Osteocyte (in vitro differentiated cells): ENCODE results near the gene PCED1B. TPM values are rescaled to one million over a fixed set of nuclear protein-coding genes. Genes with fewer than 3 reads are reported as not detected.

Experiments
- DNase-seq: peaks from one replicate; pipeline ENCODE4 v3.0.0; 2021; ENCODE audit warnings: mixed read lengths; ENCODE audit not compliant: unreplicated experiment; ENCODE audit errors: extremely low spot score
- H3K27ac Mint-ChIP-seq: one replicate; pipeline ENCODE4 v1.8.0; 2021; ENCODE audit warnings: mild to moderate bottlenecking, mixed read lengths; ENCODE audit not compliant: unreplicated experiment
- H3K27me3 Mint-ChIP-seq: one replicate; pipeline ENCODE4 v1.8.0; 2021; ENCODE audit warnings: mixed read lengths; ENCODE audit not compliant: unreplicated experiment
- H3K36me3 Mint-ChIP-seq: one replicate; pipeline ENCODE4 v1.8.0; 2021; ENCODE audit warnings: mixed read lengths; ENCODE audit not compliant: unreplicated experiment
- H3K4me1 Mint-ChIP-seq: one replicate; pipeline ENCODE4 v1.8.0; 2021; ENCODE audit warnings: mixed read lengths; ENCODE audit not compliant: unreplicated experiment
- H3K4me3 Mint-ChIP-seq: one replicate; pipeline ENCODE4 v1.8.0; 2021; ENCODE audit warnings: mild to moderate bottlenecking, moderate library complexity, mixed read lengths; ENCODE audit not compliant: unreplicated experiment
- H3K9me3 Mint-ChIP-seq: one replicate; pipeline ENCODE4 v1.8.0; 2021; ENCODE audit warnings: mixed read lengths; ENCODE audit not compliant: unreplicated experiment
- CTCF ChIP-seq: fragments of 200-600 bp; sonication (generic); IDR thresholded peaks from 2 replicates; pipeline ENCODE4 v1.5.0; 2021; ENCODE audit warnings: antibody characterized with exemption, mild to moderate bottlenecking, moderate library complexity
- total RNA-seq: library from RNA; stranded (reverse); gene quantifications from 2 replicates; pipeline ENCODE4 v1.2.1, GENCODE V29; 2021

PCED1B gene
- total RNA-seq, 1 donor from 2014 or later: 1.6 TPM

- peak overlapping the region; percentile 92 for H3K27ac Mint-ChIP-seq
- H3K4me3 Mint-ChIP-seq: peak overlapping the region; percentile 82
- peaks cover 4% of the 10 kb centered on the region for H3K36me3 Mint-ChIP-seq
- no peak for TF ChIP-seq CTCF
- H3K27me3 Mint-ChIP-seq: no peaks in the 10 kb centered on the region
- H3K9me3 Mint-ChIP-seq: no peaks in the 10 kb centered on the region
- peaks cover 80% of the 10 kb centered on the region for H3K4me1 Mint-ChIP-seq
- peak; percentile 84 for DNase-seq
Observed at GRCh38 chr12:47079981-47080724, 732 bp downstream of the PCED1B start.

- peaks cover 87% of the 10 kb centered on the region for H3K4me1 Mint-ChIP-seq
- H3K9me3 Mint-ChIP-seq: no peaks in the 10 kb centered on the region
- peak overlapping the region; percentile 82 for H3K4me3 Mint-ChIP-seq
- H3K27ac Mint-ChIP-seq: peak overlapping the region; percentile 92
- no peak for TF ChIP-seq CTCF
- H3K27me3 Mint-ChIP-seq: no peaks in the 10 kb centered on the region
- no peak for DNase-seq
- peaks cover 4% of the 10 kb centered on the region for H3K36me3 Mint-ChIP-seq
Observed at GRCh38 chr12:47080725-47081502, 1.5 kb downstream of the PCED1B start.

GRCh38 chr12:47082283-47082682, 2.9 kb downstream of the PCED1B start:
- H3K27ac Mint-ChIP-seq: peak overlapping the region; percentile 74
- no peaks in the 10 kb centered on the region for H3K27me3 Mint-ChIP-seq
- H3K4me1 Mint-ChIP-seq: peaks cover 92% of the 10 kb centered on the region
- no peaks in the 10 kb centered on the region for H3K36me3 Mint-ChIP-seq
- TF ChIP-seq CTCF: no peak
- no peaks in the 10 kb centered on the region for H3K9me3 Mint-ChIP-seq
- H3K4me3 Mint-ChIP-seq: no peak overlapping the region
- DNase-seq: no peak

- DNase-seq: no peak
- Mint-ChIP-seq H3K36me3 (no peaks in the 10 kb centered on the region), H3K27me3 (no peaks in the 10 kb centered on the region), H3K4me3 (no peak overlapping the region), H3K4me1 (peaks cover 92% of the 10 kb centered on the region), H3K27ac (peak overlapping the region; percentile 74), H3K9me3 (no peaks in the 10 kb centered on the region)
- no peak for TF ChIP-seq CTCF
Observed at GRCh38 chr12:47082796-47083621, 3.6 kb downstream of the PCED1B start.
